PFSK-1 (cell line): ENCODE data around the gene KLK11.

Experiments
- FOXP2 ChIP-seq: optimal IDR thresholded peaks from 2 replicates; pipeline ENCODE3; 2011; ENCODE audit warnings: borderline replicate concordance, control low read depth, inconsistent platforms; ENCODE audit not compliant: insufficient read depth; ENCODE audit errors: extremely low read length, extremely low read depth
- POLR2AphosphoS5 ChIP-seq: IDR thresholded peaks from 2 replicates; pipeline ENCODE4 v1.6.1; 2012; ENCODE audit warnings: low read depth, mild to moderate bottlenecking, control low read depth, low read length, moderate library complexity
- SIN3A ChIP-seq: IDR thresholded peaks from 2 replicates; pipeline ENCODE4 v1.6.1; 2012; ENCODE audit warnings: mild to moderate bottlenecking, low read length, moderate library complexity, borderline replicate concordance; ENCODE audit not compliant: insufficient read depth
- TAF1 ChIP-seq: IDR thresholded peaks from 2 replicates; pipeline ENCODE4 v1.6.1; 2012; ENCODE audit warnings: low read length, control low read depth, borderline replicate concordance; ENCODE audit not compliant: insufficient read depth
- TF ChIP-seq, protein P1 (sequence below), 2 experiments: IDR thresholded peaks; 2 replicates each; pipeline versions ENCODE4 v1.6.1 to v1.8.0; 2011 to 2012; ENCODE audit warnings: low read depth in 2 of 2, low read length in 2 of 2, control low read depth in 1 of 2, inconsistent platforms in 1 of 2, mild to moderate bottlenecking in 1 of 2, moderate library complexity in 1 of 2; ENCODE audit not compliant: insufficient read depth in 1 of 2

KLK11 gene

DNA sequence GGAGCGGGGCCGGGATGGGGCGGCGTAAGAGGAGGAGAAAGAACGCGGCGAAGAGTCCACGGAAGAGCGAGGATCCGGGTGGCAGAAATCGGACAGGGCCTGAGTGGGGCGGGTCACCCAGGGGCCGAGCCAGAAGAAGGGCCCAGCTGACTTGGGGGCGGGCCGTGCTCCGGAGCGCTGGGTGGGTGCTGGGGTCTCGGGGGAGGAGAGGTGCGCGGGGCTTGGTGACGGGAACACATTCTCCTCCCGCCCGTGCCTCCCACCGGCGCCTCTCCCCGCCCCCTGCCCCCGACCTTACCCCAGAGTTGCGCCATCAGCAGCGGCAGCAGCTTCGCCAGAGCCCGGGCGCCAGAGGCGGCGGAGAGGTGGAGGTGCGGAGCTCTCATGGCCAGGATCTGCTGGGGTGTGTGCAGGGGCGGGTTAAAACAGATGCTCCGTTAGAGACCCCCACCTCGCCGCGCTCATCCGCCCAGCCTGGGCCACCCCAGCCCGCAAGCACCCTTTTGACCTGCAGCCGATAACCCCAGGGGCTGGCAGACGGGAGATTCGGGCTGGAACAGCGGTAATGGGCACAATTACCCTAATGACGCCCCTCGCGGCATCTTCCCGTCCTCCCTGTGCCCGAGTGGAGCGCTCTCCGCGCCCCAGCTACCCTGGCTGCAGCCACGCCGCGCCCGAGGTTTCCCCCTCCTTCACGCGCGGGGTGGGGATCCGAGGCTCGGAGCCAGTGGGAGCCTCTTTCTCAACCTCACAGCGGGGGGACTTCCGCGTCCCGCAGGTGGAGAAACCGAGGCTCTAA is 7.5 kb downstream of the KLK11 start:
- TF ChIP-seq FOXP2 (no peak), POLR2AphosphoS5 (no peak), SIN3A (no peak), TAF1 (no peak)
- TF ChIP-seq, protein P1, sequence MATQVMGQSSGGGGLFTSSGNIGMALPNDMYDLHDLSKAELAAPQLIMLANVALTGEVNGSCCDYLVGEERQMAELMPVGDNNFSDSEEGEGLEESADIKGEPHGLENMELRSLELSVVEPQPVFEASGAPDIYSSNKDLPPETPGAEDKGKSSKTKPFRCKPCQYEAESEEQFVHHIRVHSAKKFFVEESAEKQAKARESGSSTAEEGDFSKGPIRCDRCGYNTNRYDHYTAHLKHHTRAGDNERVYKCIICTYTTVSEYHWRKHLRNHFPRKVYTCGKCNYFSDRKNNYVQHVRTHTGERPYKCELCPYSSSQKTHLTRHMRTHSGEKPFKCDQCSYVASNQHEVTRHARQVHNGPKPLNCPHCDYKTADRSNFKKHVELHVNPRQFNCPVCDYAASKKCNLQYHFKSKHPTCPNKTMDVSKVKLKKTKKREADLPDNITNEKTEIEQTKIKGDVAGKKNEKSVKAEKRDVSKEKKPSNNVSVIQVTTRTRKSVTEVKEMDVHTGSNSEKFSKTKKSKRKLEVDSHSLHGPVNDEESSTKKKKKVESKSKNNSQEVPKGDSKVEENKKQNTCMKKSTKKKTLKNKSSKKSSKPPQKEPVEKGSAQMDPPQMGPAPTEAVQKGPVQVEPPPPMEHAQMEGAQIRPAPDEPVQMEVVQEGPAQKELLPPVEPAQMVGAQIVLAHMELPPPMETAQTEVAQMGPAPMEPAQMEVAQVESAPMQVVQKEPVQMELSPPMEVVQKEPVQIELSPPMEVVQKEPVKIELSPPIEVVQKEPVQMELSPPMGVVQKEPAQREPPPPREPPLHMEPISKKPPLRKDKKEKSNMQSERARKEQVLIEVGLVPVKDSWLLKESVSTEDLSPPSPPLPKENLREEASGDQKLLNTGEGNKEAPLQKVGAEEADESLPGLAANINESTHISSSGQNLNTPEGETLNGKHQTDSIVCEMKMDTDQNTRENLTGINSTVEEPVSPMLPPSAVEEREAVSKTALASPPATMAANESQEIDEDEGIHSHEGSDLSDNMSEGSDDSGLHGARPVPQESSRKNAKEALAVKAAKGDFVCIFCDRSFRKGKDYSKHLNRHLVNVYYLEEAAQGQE (IDR thresholded peaks at IDR 0.05; ENCODE audit: insufficient read depth in 1 of 2, low read depth in 2 of 2, low read length in 2 of 2), result no peak

DNA sequence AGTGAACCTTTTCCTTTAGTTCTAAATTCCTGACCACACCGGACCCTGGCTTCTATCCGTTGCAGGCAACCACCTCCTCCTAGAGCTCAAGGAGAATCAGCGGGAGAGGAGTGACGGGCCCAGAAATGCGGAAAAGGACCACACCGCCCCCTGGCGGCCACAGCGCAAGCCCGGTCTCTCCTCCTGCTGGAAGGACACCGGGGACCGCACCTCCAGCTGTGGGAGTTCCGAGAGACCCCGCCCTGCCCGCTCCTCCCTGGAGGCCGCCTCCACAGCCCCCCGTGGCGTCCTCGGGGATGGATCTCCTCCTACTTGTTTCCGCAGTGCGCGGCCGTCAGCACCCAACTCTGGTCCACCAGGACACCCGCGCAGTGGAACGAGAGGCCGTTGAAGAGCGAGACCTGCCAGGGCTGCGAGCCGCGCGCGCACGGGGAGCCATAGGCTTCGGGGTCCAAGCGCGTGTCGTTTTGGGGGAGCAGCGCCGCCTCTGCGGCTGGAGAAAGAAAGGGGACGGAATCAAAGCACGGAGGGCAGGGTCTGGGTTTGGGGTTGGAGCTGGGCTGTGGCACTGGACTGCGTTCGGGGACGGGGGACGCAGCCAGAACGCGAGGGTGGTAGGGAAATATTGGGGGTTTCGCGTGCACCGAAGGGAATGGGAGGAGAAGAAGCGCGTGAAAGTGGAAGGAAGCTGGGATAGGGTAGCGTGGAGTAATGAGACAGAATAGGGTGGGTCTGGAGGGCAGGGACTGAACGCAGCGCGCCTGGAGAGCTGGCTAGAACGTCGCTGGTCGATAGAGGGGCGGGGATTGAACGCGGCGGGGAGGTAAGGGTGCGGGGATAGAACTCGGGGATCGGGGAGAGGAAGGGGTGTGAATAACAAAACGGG is 9.4 kb downstream of the KLK11 start:
- TF ChIP-seq TAF1 (no peak), POLR2AphosphoS5 (no peak), SIN3A (no peak), FOXP2 (no peak)
- TF ChIP-seq, protein P1 (IDR thresholded peaks at IDR 0.05; ENCODE audit: insufficient read depth in 1 of 2, low read depth in 2 of 2, low read length in 2 of 2), result no peak

DNA sequence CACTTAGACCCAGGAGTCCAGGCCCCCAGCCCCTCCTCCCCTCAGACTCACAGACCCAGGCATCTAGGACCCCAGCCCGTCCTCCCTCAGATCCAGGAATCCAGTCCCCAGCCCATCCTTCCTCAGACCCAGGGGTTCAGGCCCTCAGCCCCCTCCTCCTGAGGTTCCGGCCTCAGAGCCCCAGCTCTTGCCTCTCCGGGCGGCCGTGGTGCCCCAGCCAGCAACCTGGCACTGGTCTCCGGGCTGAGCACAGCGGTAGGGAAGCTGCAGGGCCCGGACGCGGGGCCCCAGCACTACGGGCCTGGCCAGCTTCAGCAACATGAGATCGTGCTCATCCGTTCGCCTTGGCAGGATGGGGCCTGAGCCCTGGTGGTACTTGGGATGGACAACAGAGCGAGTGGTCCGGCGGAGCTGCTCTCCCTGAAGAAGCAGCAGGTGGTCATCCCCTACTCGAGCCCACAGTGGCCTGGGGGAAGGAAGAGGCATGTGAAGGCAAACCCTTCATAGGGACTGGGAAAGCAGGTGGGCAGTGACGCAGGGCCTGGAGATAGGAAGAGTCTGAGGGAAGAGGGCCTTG is 10.6 kb downstream of the KLK11 start:
- TF ChIP-seq FOXP2 (no peak), SIN3A (no peak), TAF1 (no peak), POLR2AphosphoS5 (no peak)
- TF ChIP-seq, protein P1 (IDR thresholded peaks at IDR 0.05; ENCODE audit: insufficient read depth in 1 of 2, low read depth in 2 of 2, low read length in 2 of 2), result no peak

DNA sequence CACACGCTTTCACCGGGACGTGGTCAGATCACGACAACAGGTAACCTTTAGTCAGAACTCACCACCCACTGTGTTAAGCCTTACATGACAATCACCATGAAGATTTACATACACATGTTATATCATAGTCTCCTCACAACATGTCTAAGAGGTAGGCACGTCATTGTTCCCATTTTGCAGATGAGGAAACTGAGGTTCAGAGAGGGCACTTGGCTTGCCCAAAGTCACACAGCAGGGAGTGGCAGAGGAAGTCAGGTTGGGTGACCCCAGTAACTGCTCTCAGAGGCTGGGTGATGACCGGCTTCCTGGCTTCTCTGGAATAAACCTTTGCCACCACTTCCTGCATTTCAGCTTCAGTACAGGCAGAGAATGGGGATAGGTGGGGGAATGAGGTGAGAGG is 12.2 kb downstream of the KLK11 start:
- TF ChIP-seq FOXP2 (no peak), TAF1 (no peak), POLR2AphosphoS5 (no peak), SIN3A (no peak)
- TF ChIP-seq, protein P1 (IDR thresholded peaks at IDR 0.05; ENCODE audit: insufficient read depth in 1 of 2, low read depth in 2 of 2, low read length in 2 of 2), result no peak
